KOPT-K1 (cell line): ENCODE measurements around the gene THYN1.

Experiments
- H3K27ac ChIP-seq: fragments of 200-600 bp; sonication (generic); 2 replicates; pipeline ENCODE4 v1.5.1; 2016; ENCODE audit warnings: antibody characterized with exemption, mild to moderate bottlenecking, low read depth, low read length; ENCODE audit not compliant: poor library complexity, severe bottlenecking
- H3K36me3 ChIP-seq: fragments of 200-600 bp; sonication (generic); 2 replicates; pipeline ENCODE4 v1.5.1; 2017; ENCODE audit warnings: antibody characterized with exemption, mild to moderate bottlenecking, low read length, moderate library complexity; ENCODE audit not compliant: insufficient read depth
- H3K9me3 ChIP-seq: fragments of 200-600 bp; sonication (generic); 2 replicates; pipeline ENCODE4 v1.5.1; 2017; ENCODE audit warnings: antibody characterized with exemption, low read length, mild to moderate bottlenecking; ENCODE audit not compliant: insufficient read depth, poor library complexity, severe bottlenecking

THYN1 gene

GRCh38 chr11:134278356-134278755, 25.2 kb upstream of the THYN1 start:
- no peaks in the 10 kb centered on the region for H3K9me3 ChIP-seq
- H3K36me3 ChIP-seq: no peaks in the 10 kb centered on the region
- H3K27ac ChIP-seq: no peak overlapping the region

GRCh38 chr11:134277183-134278001, 24.2 kb upstream of the THYN1 start:
- no peaks in the 10 kb centered on the region for H3K36me3 ChIP-seq
- H3K27ac ChIP-seq: no peak overlapping the region
- no peaks in the 10 kb centered on the region for H3K9me3 ChIP-seq

- Histone ChIP-seq H3K27ac (peak overlapping the region; percentile 61), H3K9me3 (no peaks in the 10 kb centered on the region), H3K36me3 (no peaks in the 10 kb centered on the region)
Measured at GRCh38 chr11:134276396-134277182, 23.4 kb upstream of the THYN1 start.

GRCh38 chr11:134275534-134276395, 22.6 kb upstream of the THYN1 start, which contains the start of gene GLB1L3:
TSS of gene GLB1L3 (plus strand) at chr11:134276379. CDS start at chr11:134276741, 362 bp downstream.
- Histone ChIP-seq H3K36me3 (no peaks in the 10 kb centered on the region), H3K27ac (peak within 1 kb of the TSS; percentile 61), H3K9me3 (no peaks in the 10 kb centered on the region)

- H3K9me3 ChIP-seq: no peaks in the 10 kb centered on the region
- no peaks in the 10 kb centered on the region for H3K36me3 ChIP-seq
- peak overlapping the region; percentile 61 for H3K27ac ChIP-seq
Measured at GRCh38 chr11:134275188-134275533, 22.0 kb upstream of the THYN1 start.

- no peaks in the 10 kb centered on the region for H3K36me3 ChIP-seq
- H3K27ac ChIP-seq: no peak overlapping the region
- H3K9me3 ChIP-seq: no peaks in the 10 kb centered on the region
Measured at GRCh38 chr11:134273317-134273712, 20.2 kb upstream of the THYN1 start.

- H3K36me3 ChIP-seq: no peaks in the 10 kb centered on the region
- H3K9me3 ChIP-seq: no peaks in the 10 kb centered on the region
- H3K27ac ChIP-seq: no peak overlapping the region
Measured at GRCh38 chr11:134272381-134273316, 19.5 kb upstream of the THYN1 start.

GRCh38 chr11:134271978-134272377, 18.8 kb upstream of the THYN1 start:
- Histone ChIP-seq H3K36me3 (no peaks in the 10 kb centered on the region), H3K27ac (no peak overlapping the region), H3K9me3 (no peaks in the 10 kb centered on the region)

GRCh38 chr11:134270250-134270714, 17.1 kb upstream of the THYN1 start:
- peaks cover under 1% of the 10 kb centered on the region; the same call in 1 of the 2 replicates for H3K36me3 ChIP-seq
- H3K27ac ChIP-seq: peak overlapping the region; percentile 71
- no peaks in the 10 kb centered on the region for H3K9me3 ChIP-seq

GRCh38 chr11:134267966-134268365, 14.8 kb upstream of the THYN1 start:
- Histone ChIP-seq H3K27ac (no peak overlapping the region), H3K36me3 (peaks cover 16% of the 10 kb centered on the region), H3K9me3 (no peaks in the 10 kb centered on the region)

GRCh38 chr11:134267461-134267860, 14.3 kb upstream of the THYN1 start:
- Histone ChIP-seq H3K9me3 (no peaks in the 10 kb centered on the region), H3K36me3 (peaks cover 21% of the 10 kb centered on the region), H3K27ac (no peak overlapping the region)

- H3K27ac ChIP-seq: no peak overlapping the region
- H3K36me3 ChIP-seq: peaks cover 27% of the 10 kb centered on the region
- no peaks in the 10 kb centered on the region for H3K9me3 ChIP-seq
Measured at GRCh38 chr11:134266841-134267251, 13.7 kb upstream of the THYN1 start.

- no peaks in the 10 kb centered on the region for H3K9me3 ChIP-seq
- no peak overlapping the region for H3K27ac ChIP-seq
- peaks cover 31% of the 10 kb centered on the region for H3K36me3 ChIP-seq
Measured at GRCh38 chr11:134266440-134266839, 13.3 kb upstream of the THYN1 start.
